Measurements from ENCODE around the gene LARP4B. TPM values are rescaled to one million over a fixed set of nuclear protein-coding genes. Genes with fewer than 3 reads are reported as not detected.

Gene LARP4B
- total RNA-seq, 2 donors from 2014 or later: 42.2 to 70.6 TPM

GRCh38 chr10:807958-808353, 123.5 kb downstream of the LARP4B start:
- no peak for ATAC-seq (ENCODE audit: insufficient number of reproducible peaks, low FRiP score, low read depth)
- Histone ChIP-seq H3K4me1 (ENCODE audit: control insufficient read depth in 1 of 2, low read depth in 2 of 2) (no peaks in the 10 kb centered on the region), H3K27ac (no peak overlapping the region), H3K27me3 (replicated peaks; ENCODE audit: insufficient read depth) (no peaks in the 10 kb centered on the region), H3K4me3 (no peak overlapping the region), H3K36me3 (peaks cover 31% of the 10 kb centered on the region), H3K9me3 (no peaks in the 10 kb centered on the region)
- no peak for DNase-seq (ENCODE audit: low spot score)
- no peak for TF ChIP-seq CTCF (IDR thresholded peaks at IDR 0.05)

GRCh38 chr10:807163-807957, 124.1 kb downstream of the LARP4B start:
- ATAC-seq (ENCODE audit: insufficient number of reproducible peaks, low FRiP score, low read depth) (no peak), DNase-seq (ENCODE audit: low spot score) (no peak)
- no peaks in the 10 kb centered on the region for H3K27me3 ChIP-seq (replicated peaks; ENCODE audit: insufficient read depth)
- no peaks in the 10 kb centered on the region for H3K9me3 ChIP-seq
- TF ChIP-seq CTCF (IDR thresholded peaks at IDR 0.05): no peak
- H3K4me3 ChIP-seq: no peak overlapping the region
- peaks cover 27% of the 10 kb centered on the region for H3K36me3 ChIP-seq
- H3K4me1 ChIP-seq (ENCODE audit: control insufficient read depth in 1 of 2, low read depth in 2 of 2): no peaks in the 10 kb centered on the region
- H3K27ac ChIP-seq: no peak overlapping the region

GRCh38 chr10:806451-807162, 124.9 kb downstream of the LARP4B start:
- no peak for ATAC-seq (ENCODE audit: insufficient number of reproducible peaks, low FRiP score, low read depth)
- no peaks in the 10 kb centered on the region for H3K4me1 ChIP-seq (ENCODE audit: control insufficient read depth in 1 of 2, low read depth in 2 of 2)
- peaks cover 20% of the 10 kb centered on the region for H3K36me3 ChIP-seq
- H3K9me3 ChIP-seq: no peaks in the 10 kb centered on the region
- H3K27me3 ChIP-seq (replicated peaks; ENCODE audit: insufficient read depth): no peaks in the 10 kb centered on the region
- no peak for DNase-seq (ENCODE audit: low spot score)
- no peak for TF ChIP-seq CTCF (IDR thresholded peaks at IDR 0.05)
- no peak overlapping the region for H3K27ac ChIP-seq
- H3K4me3 ChIP-seq: no peak overlapping the region

- DNase-seq (ENCODE audit: low spot score) (no peak), ATAC-seq (ENCODE audit: insufficient number of reproducible peaks, low FRiP score, low read depth) (no peak)
- Histone ChIP-seq H3K4me3 (no peak overlapping the region), H3K9me3 (no peaks in the 10 kb centered on the region), H3K27ac (no peak overlapping the region), H3K4me1 (ENCODE audit: control insufficient read depth in 1 of 2, low read depth in 2 of 2) (no peaks in the 10 kb centered on the region), H3K27me3 (replicated peaks; ENCODE audit: insufficient read depth) (no peaks in the 10 kb centered on the region), H3K36me3 (peaks cover 20% of the 10 kb centered on the region)
- TF ChIP-seq CTCF (IDR thresholded peaks at IDR 0.05): no peak
Observed at GRCh38 chr10:805620-806305, 125.7 kb downstream of the LARP4B start.

Data from thoracic aorta (tissue), 2 donors.